ENCODE results near the gene DBR1. TPM values are rescaled to one million over a fixed set of nuclear protein-coding genes. Genes with fewer than 3 reads are reported as not detected.
A peak's percentile ranks its signal among the peaks of the same experiment; 100 is the strongest.

Gene DBR1
- total and polyA plus RNA-seq, 9 of the 15 experiments (the other 6 are each of a cell fraction or from before 2014, with no cell fraction given), result 2.7 to 14.1 (median 10.9) TPM

DNA sequence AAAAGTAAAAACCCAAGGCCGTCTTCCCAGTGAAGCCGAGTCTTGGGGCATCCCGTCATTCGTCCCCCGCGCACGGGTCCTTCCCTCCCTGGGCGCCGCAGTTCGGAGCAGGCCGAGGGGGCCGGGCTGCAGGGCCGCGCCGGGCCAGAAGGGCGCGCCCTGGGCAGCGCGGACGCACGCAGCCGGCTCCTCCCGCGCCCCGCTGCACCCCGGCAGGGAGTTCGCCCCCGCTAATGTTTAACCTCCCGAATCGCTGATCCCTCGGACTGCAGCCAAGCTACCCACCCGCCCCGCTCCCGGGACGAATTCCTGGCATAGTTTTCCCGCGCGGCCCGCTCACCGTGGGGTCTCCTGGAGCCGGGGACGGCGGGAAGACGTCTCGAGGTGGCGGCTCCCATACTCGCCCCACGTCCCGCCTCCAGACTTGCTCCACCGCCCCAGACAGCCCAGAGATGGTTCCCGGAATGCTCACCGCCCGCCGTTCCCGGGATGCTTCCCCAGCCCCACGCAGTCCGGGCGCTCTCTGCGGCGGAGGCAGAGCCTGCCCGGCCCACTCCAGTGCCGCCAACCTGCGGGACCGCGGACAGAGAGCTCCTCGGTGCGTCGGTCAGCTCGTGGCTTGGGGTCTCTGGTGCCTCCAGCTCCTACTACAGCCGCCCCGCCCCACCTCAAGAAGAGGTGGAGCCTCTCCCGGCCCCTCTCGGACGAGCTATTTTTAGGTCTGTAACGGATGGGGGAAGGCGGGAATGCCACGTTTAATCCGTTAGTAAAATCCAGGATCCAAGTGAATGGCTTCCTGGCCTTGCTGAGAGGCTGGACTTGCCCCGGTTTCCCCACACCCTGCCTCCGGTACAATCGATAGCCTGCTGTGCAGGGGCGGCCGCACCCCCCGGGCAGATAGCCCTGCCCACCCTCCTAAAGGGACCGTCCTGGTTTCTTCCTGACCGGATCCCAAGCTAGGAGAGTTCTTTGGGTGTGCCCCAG is 59.4 kb downstream of the DBR1 start, which contains the start of gene DZIP1L (continued):
- TF ChIP-seq, protein P1, sequence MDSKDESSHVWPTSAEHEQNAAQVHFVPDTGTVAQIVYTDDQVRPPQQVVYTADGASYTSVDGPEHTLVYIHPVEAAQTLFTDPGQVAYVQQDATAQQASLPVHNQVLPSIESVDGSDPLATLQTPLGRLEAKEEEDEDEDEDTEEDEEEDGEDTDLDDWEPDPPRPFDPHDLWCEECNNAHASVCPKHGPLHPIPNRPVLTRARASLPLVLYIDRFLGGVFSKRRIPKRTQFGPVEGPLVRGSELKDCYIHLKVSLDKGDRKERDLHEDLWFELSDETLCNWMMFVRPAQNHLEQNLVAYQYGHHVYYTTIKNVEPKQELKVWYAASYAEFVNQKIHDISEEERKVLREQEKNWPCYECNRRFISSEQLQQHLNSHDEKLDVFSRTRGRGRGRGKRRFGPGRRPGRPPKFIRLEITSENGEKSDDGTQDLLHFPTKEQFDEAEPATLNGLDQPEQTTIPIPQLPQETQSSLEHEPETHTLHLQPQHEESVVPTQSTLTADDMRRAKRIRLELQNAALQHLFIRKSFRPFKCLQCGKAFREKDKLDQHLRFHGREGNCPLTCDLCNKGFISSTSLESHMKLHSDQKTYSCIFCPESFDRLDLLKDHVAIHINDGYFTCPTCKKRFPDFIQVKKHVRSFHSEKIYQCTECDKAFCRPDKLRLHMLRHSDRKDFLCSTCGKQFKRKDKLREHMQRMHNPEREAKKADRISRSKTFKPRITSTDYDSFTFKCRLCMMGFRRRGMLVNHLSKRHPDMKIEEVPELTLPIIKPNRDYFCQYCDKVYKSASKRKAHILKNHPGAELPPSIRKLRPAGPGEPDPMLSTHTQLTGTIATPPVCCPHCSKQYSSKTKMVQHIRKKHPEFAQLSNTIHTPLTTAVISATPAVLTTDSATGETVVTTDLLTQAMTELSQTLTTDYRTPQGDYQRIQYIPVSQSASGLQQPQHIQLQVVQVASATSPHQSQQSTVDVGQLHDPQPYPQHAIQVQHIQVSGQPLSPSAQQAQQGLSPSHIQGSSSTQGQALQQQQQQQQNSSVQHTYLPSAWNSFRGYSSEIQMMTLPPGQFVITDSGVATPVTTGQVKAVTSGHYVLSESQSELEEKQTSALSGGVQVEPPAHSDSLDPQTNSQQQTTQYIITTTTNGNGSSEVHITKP (IDR thresholded peaks at IDR 0.05; ENCODE audit: partially characterized antibody), result peak; percentile 96
- TF ChIP-seq FOXP4 (CRISPR knock-in tag; IDR thresholded peaks at IDR 0.05; ENCODE audit: borderline replicate concordance), result no peak
- no peak for TF ChIP-seq MECOM (CRISPR knock-in tag; IDR thresholded peaks at IDR 0.05)
- TF ChIP-seq, protein P2, sequence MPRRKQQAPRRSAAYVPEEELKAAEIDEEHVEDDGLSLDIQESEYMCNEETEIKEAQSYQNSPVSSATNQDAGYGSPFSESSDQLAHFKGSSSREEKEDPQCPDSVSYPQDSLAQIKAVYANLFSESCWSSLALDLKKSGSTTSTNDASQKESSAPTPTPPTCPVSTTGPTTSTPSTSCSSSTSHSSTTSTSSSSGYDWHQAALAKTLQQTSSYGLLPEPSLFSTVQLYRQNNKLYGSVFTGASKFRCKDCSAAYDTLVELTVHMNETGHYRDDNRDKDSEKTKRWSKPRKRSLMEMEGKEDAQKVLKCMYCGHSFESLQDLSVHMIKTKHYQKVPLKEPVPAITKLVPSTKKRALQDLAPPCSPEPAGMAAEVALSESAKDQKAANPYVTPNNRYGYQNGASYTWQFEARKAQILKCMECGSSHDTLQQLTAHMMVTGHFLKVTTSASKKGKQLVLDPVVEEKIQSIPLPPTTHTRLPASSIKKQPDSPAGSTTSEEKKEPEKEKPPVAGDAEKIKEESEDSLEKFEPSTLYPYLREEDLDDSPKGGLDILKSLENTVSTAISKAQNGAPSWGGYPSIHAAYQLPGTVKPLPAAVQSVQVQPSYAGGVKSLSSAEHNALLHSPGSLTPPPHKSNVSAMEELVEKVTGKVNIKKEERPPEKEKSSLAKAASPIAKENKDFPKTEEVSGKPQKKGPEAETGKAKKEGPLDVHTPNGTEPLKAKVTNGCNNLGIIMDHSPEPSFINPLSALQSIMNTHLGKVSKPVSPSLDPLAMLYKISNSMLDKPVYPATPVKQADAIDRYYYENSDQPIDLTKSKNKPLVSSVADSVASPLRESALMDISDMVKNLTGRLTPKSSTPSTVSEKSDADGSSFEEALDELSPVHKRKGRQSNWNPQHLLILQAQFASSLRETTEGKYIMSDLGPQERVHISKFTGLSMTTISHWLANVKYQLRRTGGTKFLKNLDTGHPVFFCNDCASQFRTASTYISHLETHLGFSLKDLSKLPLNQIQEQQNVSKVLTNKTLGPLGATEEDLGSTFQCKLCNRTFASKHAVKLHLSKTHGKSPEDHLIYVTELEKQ (CRISPR knock-in tag; IDR thresholded peaks at IDR 0.05), result no peak
- TF ChIP-seq SNIP1 (IDR thresholded peaks at IDR 0.05; ENCODE audit: low read depth), result no peak
- no peak for TF ChIP-seq FOXM1 (IDR thresholded peaks at IDR 0.05; ENCODE audit: low read depth)
- no peak for TF ChIP-seq FOXM1 (CRISPR knock-in tag; IDR thresholded peaks at IDR 0.05; ENCODE audit: low read depth)
- TF ChIP-seq RBBP5 (IDR thresholded peaks at IDR 0.05; ENCODE audit: borderline replicate concordance, insufficient read depth, low read length, poor library complexity, severe bottlenecking), result peak; percentile 60
- TF ChIP-seq, protein P3, sequence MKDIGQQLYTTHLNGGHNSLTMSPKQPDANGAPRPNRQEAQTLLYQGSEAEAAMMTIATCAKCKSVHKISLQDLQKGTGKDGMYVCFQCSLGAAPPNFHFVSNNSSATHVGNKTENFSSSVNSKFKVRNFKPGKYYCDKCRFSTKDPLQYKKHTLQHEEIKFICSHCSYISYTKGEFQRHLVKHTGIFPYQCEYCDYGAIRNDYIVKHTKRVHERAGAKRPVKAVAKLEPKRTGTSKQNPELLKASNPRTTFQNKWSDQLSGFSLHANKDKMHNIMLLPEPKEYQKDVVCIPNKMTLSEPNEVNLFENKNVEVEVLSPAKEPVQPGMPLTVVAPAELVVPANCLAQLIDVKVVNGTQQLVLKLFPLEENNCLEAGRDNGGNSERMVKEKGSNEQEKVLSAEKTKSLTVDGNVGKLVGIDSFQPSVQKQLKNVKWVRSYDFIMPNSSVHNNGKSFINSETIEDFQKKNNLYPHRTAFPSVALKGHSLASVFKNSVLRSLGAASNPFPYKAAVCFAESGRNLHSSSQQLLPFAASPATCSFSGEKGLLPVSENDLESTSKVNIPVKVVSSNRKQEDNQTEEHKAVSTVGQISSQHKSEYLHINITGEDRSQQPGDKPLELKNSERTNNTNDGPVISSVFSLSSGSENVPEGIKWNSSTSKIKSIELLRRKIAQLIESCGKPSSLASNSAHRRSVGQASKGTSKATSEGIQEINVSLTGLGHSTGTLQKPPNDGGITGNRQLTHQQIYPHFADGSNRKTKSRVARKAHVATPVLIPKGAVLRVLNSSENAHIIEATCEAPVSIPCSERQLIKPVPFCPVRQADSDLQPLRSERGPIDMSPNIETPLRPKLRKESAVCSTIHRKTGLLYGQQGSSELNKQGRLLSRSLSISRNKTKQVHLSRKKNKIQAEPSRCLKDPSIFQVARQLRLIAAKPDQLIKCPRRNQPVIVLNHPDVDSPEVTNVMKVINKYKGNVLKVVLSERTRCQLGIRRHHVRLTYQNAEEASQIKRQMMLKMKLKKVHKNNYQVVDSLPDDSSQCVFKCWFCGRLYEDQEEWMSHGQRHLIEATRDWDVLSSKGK (CRISPR knock-in tag; IDR thresholded peaks at IDR 0.05), result no peak
- no peak for TF ChIP-seq YBX1 (IDR thresholded peaks at IDR 0.05)
- 0 out of 2 replicates have a peak, but pooled peaks have one; percentile 11 for TF ChIP-seq JUND (IDR thresholded peaks at IDR 0.05; ENCODE audit: borderline replicate concordance, low read depth, low read length)
- TF ChIP-seq JUND (tag; IDR thresholded peaks at IDR 0.05; ENCODE audit: borderline replicate concordance, low read depth, low read length), result no peak
- no peak for TF ChIP-seq BHLHE40 (IDR thresholded peaks at IDR 0.05; ENCODE audit: low read length)

All from K562 (cell line).